Neuronal stem cell (in vitro differentiated cells): ENCODE measurements around the gene FCER1A. TPM values are rescaled to one million over a fixed set of nuclear protein-coding genes. Genes with fewer than 3 reads are reported as not detected.

ENCODE experiments used
- DNase-seq: peaks from one replicate; pipeline ENCODE4 v3.0.0-alpha.2; 2013; ENCODE audit warnings: low spot score
- H2AFZ ChIP-seq: one replicate; pipeline ENCODE4 v1.6.1; 2013; ENCODE audit warnings: mild to moderate bottlenecking, low read length, inconsistent platforms
- H2AK5ac ChIP-seq: 2 replicates; pipeline ENCODE4 v1.6.1; 2013; ENCODE audit warnings: low read depth, mild to moderate bottlenecking, inconsistent platforms, low read length, moderate library complexity, mixed read lengths
- H2BK120ac ChIP-seq: 2 replicates; pipeline ENCODE4 v1.6.1; 2013; ENCODE audit warnings: low read depth, mild to moderate bottlenecking, inconsistent platforms, low read length, moderate library complexity, mixed read lengths
- H2BK12ac ChIP-seq: one replicate; pipeline ENCODE4 v1.6.1; 2013; ENCODE audit warnings: low read length, inconsistent platforms
- H2BK15ac ChIP-seq: 2 replicates; pipeline ENCODE4 v1.6.1; 2013; ENCODE audit warnings: mild to moderate bottlenecking, low read length, inconsistent platforms, mixed read lengths
- H2BK5ac ChIP-seq: one replicate; pipeline ENCODE4 v1.6.1; 2013; ENCODE audit warnings: inconsistent platforms, mild to moderate bottlenecking, low read length, moderate library complexity
- H3K14ac ChIP-seq: one replicate; pipeline ENCODE4 v1.6.1; 2013; ENCODE audit warnings: low read length, inconsistent platforms
- H3K18ac ChIP-seq: 2 replicates; pipeline ENCODE4 v1.6.1; 2013; ENCODE audit warnings: low read length, inconsistent platforms
- H3K23ac ChIP-seq: 2 replicates; pipeline ENCODE4 v1.6.1; 2013; ENCODE audit warnings: low read depth, mild to moderate bottlenecking, mixed read lengths, low read length, inconsistent platforms; ENCODE audit not compliant: poor library complexity
- H3K27ac ChIP-seq: replicated peaks from 3 replicates; pipeline ENCODE4 v1.5.1; 2013; ENCODE audit warnings: low read length, inconsistent platforms
- H3K27me3 ChIP-seq, 3 experiments: 2 replicates each; pipeline ENCODE4 v1.6.1; 2013; ENCODE audit warnings: low read length in 3 of 3, mild to moderate bottlenecking in 2 of 3, inconsistent platforms in 1 of 3, low read depth in 1 of 3, mixed read lengths in 1 of 3, moderate library complexity in 1 of 3; ENCODE audit not compliant: control insufficient read depth in 3 of 3, insufficient read depth in 3 of 3
- H3K36me3 ChIP-seq, 2 donors: replicated peaks in 1 of 2; 2 replicates each; pipeline ENCODE4 v1.6.1; 2013; ENCODE audit warnings: low read length in 2 of 2; ENCODE audit not compliant: control insufficient read depth in 2 of 2, insufficient read depth in 2 of 2
- H3K4ac ChIP-seq: 2 replicates; pipeline ENCODE4 v1.6.1; 2013; ENCODE audit warnings: inconsistent platforms, mild to moderate bottlenecking, low read length, moderate library complexity
- H3K4me1 ChIP-seq, 2 donors: 1 replicate in 1 of 2; 2 replicates in 1 of 2; pipeline ENCODE4 v1.6.1; 2013; ENCODE audit warnings: low read length in 2 of 2, low read depth in 1 of 2; ENCODE audit not compliant: control insufficient read depth in 2 of 2, insufficient read depth in 1 of 2
- H3K4me2 ChIP-seq: one replicate; pipeline ENCODE4 v1.6.1; 2013; ENCODE audit warnings: mild to moderate bottlenecking, low read length, inconsistent platforms; ENCODE audit not compliant: insufficient read depth, poor library complexity, severe bottlenecking
- H3K4me3 ChIP-seq, 2 donors: 2 replicates each; pipeline ENCODE4 v1.5.1; 2013; ENCODE audit warnings: low read length in 2 of 2, mild to moderate bottlenecking in 2 of 2, inconsistent platforms in 1 of 2, moderate library complexity in 1 of 2
- H3K79me1 ChIP-seq: one replicate; pipeline ENCODE4 v1.6.1; 2013; ENCODE audit warnings: low read depth, mild to moderate bottlenecking, inconsistent platforms, low read length, moderate library complexity
- H3K9ac ChIP-seq: one replicate; pipeline ENCODE4 v1.6.1; 2013; ENCODE audit warnings: mild to moderate bottlenecking, low read depth, low read length, inconsistent platforms; ENCODE audit not compliant: poor library complexity
- H3K9me3 ChIP-seq, 2 donors: replicated peaks in 1 of 2; 2 replicates each; pipeline versions ENCODE3 to v1.6.1; 2013; ENCODE audit warnings: low read length in 2 of 2, mild to moderate bottlenecking in 2 of 2, inconsistent platforms in 1 of 2, low read depth in 1 of 2, mixed read lengths in 1 of 2, moderate library complexity in 1 of 2; ENCODE audit not compliant: control insufficient read depth in 2 of 2, insufficient read depth in 1 of 2
- H4K8ac ChIP-seq: one replicate; pipeline ENCODE4 v1.6.1; 2013; ENCODE audit warnings: low read depth, mild to moderate bottlenecking, inconsistent platforms, low read length, moderate library complexity
- H4K91ac ChIP-seq: one replicate; pipeline ENCODE4 v1.6.1; 2013; ENCODE audit warnings: low read length, low read depth, mild to moderate bottlenecking, inconsistent platforms; ENCODE audit not compliant: poor library complexity
- WGBS, 2 donors: extraction: QIAGEN DNeasy Blood & Tissue Kit; methylation state at CpG; one replicate each; pipeline ENCODE4 v1.1.7; 2013; ENCODE audit warnings: missing lambda C conversion rate in 2 of 2, mixed read lengths in 1 of 2; ENCODE audit not compliant: insufficient read length in 2 of 2, insufficient replicate concordance in 1 of 2; ENCODE audit errors: extremely low coverage in 2 of 2; 5-methylcytosine and 5-hydroxymethylcytosine counted together
- polyA plus RNA-seq, 2 experiments: library from polyadenylated mRNA; stranded (reverse); fragments of 200-250 nt; gene quantifications; one replicate each; pipeline ENCODE4 v1.2.3, GENCODE V29; 2013

Gene FCER1A
- polyA plus RNA-seq (2013, experiment 1 of 2) = not detected
- not detected for polyA plus RNA-seq (2013, experiment 2 of 2)

DNA sequence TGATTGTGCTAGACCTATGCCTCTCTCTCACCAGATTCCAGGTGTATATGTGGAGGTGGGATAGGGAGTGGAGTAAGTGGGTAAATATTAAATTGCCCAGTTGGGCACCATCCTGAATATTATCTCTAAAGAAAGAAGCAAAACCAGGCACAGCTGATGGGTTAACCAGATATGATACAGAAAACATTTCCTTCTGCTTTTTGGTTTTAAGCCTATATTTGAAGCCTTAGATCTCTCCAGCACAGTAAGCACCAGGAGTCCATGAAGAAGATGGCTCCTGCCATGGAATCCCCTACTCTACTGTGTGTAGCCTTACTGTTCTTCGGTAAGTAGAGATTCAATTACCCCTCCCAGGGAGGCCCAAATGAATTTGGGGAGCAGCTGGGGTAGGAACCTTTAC is at the start of gene FCER1A:
Gene FCER1A (plus strand): TSS at position 242 of the 400 bp plus-strand sequence. CDS start 29 bp downstream, at position 271.
- no peak within 1 kb of the TSS for H2BK12ac ChIP-seq
- no peak within 1 kb of the TSS for H2BK120ac ChIP-seq
- no peak within 1 kb of the TSS for H3K18ac ChIP-seq
- H3K4me1 ChIP-seq = no peaks in the 10 kb centered on the region
- H2AK5ac ChIP-seq = no peak within 1 kb of the TSS
- WGBS, 2 donors = no CpG with 5 or more reads among the region's 1 CpG
- no peak within 1 kb of the TSS for H2BK15ac ChIP-seq
- no peak within 1 kb of the TSS for H3K9ac ChIP-seq
- H4K91ac ChIP-seq = no peak within 1 kb of the TSS
- no peak within 1 kb of the TSS for H3K4ac ChIP-seq
- no peak within 1 kb of the TSS for H3K23ac ChIP-seq
- H3K36me3 ChIP-seq = no peaks in the 10 kb centered on the region
- no peaks in the 10 kb centered on the region for H3K79me1 ChIP-seq
- no peaks in the 10 kb centered on the region for H3K9me3 ChIP-seq
- H2BK5ac ChIP-seq = no peak within 1 kb of the TSS
- H3K14ac ChIP-seq = no peak within 1 kb of the TSS
- no peak for DNase-seq
- H3K27ac ChIP-seq = no peak within 1 kb of the TSS
- no peak within 1 kb of the TSS for H3K4me3 ChIP-seq
- no peak within 1 kb of the TSS for H4K8ac ChIP-seq
- no peak within 1 kb of the TSS for H2AFZ ChIP-seq
- no peak within 1 kb of the TSS for H3K4me2 ChIP-seq
- no peaks in the 10 kb centered on the region for H3K27me3 ChIP-seq

DNA sequence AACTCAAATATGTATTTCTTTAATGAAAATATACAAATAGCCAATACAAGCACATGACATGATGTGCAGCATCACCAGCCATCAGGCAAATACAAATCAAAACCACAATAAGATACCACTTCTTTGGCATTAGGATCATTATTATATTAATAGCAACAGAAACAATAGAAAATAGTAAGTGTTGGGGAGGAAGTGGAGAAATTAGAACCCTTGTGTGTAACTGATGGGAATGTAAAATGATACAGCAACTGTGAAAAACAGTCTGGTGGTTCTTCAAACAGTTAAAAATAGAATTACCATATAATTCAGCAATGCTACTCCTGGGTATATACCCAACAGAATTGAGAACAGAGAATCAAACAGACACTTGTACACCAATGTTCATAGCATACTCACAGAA is 40.8 kb upstream of the FCER1A start:
- Histone ChIP-seq H4K8ac (no peak overlapping the region), H2BK12ac (no peak overlapping the region), H3K36me3 (no peaks in the 10 kb centered on the region), H2BK120ac (no peak overlapping the region), H3K4ac (no peak overlapping the region), H3K27ac (no peak overlapping the region), H3K9ac (no peak overlapping the region), H3K14ac (no peak overlapping the region), H3K4me3 (no peak overlapping the region), H2BK5ac (no peak overlapping the region), H2AK5ac (no peak overlapping the region), H3K27me3 (no peaks in the 10 kb centered on the region), H2BK15ac (no peak overlapping the region), H3K18ac (no peak overlapping the region), H3K79me1 (no peaks in the 10 kb centered on the region), H3K4me2 (no peak overlapping the region), H3K4me1 (no peaks in the 10 kb centered on the region), H2AFZ (no peak overlapping the region), H3K9me3 (no peaks in the 10 kb centered on the region), H3K23ac (no peak overlapping the region), H4K91ac (no peak overlapping the region)
- no peak for DNase-seq

DNA sequence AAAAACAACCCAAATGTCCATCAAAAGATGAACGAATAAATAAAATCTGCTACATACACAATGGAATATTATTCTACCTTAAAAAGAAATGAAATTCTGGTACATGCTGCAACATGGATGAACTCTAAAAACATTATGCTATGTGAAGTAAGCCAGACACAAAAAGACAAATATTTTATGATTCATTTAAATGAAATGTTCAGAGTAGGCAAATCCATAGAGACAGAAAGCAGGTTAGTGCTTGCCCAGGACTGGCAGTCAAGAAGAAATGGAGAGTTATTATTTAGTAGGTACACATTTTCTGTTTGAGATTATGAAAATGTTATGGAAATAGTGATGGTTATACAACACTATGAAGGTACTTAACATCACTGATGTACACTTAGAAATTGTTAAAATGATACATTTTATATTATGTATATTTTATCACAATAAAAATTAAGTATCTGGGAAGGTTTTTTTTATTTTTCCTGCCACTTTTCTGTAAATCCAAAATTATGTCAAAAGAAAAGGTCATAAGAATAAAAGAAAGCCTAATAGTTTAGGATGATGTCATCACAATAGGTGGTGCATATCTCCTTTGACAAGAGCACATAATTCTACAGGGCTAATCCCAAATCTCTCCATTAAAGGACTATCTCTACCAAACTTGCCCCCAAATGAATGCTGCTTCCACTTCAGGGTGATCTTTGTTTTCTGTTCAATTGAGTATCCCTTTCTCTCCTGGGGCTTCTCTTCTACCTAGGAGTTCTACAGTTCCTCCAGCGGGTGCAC is 40.2 kb upstream of the FCER1A start:
- no CpG with 5 or more reads among the region's 2 CpGs for WGBS, 2 donors
- no peaks in the 10 kb centered on the region for H3K4me1 ChIP-seq

DNA sequence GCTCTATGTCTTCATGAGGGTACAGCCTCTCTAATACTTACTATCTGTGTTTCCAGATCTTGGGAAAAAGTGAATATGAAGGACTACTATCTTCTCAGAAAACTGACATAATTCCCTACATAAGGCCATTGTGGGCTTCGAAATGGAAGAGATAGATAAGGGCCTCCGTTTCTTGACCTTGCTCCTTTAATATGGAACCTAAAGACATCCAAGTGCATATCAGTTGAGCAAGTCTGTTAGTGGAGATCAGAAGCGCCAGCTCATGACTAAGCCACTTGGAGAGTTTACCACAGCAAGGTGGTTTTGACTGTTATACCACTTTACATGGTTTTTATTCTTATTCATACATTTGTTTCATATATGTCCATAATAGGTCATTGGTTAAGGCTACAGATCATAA is 35.3 kb upstream of the FCER1A start:
- H3K4me2 ChIP-seq = no peak overlapping the region
- H2BK12ac ChIP-seq = no peak overlapping the region
- H2BK5ac ChIP-seq = no peak overlapping the region
- H3K27ac ChIP-seq = no peak overlapping the region
- DNase-seq = no peak
- no peak overlapping the region for H3K14ac ChIP-seq
- H3K4me1 ChIP-seq = no peaks in the 10 kb centered on the region
- no peak overlapping the region for H3K4ac ChIP-seq
- no peaks in the 10 kb centered on the region for H3K27me3 ChIP-seq
- no peak overlapping the region for H4K8ac ChIP-seq
- H3K36me3 ChIP-seq = no peaks in the 10 kb centered on the region
- no peak overlapping the region for H3K9ac ChIP-seq
- no peak overlapping the region for H2BK120ac ChIP-seq
- H3K4me3 ChIP-seq = no peak overlapping the region
- no peak overlapping the region for H3K18ac ChIP-seq
- no CpG with 5 or more reads among the region's 3 CpGs for WGBS, 2 donors
- no peak overlapping the region for H4K91ac ChIP-seq
- H2AK5ac ChIP-seq = no peak overlapping the region
- no peak overlapping the region for H2AFZ ChIP-seq
- H3K9me3 ChIP-seq = no peaks in the 10 kb centered on the region
- H3K79me1 ChIP-seq = no peaks in the 10 kb centered on the region
- no peak overlapping the region for H2BK15ac ChIP-seq
- no peak overlapping the region for H3K23ac ChIP-seq

More for the DNA sequence above, 40.2 kb upstream of the FCER1A start:
- H3K14ac ChIP-seq = no peak overlapping the region
- H2BK15ac ChIP-seq = no peak overlapping the region
- DNase-seq = no peak
- no peak overlapping the region for H2AFZ ChIP-seq
- H2BK5ac ChIP-seq = no peak overlapping the region
- H3K23ac ChIP-seq = no peak overlapping the region
- no peak overlapping the region for H3K18ac ChIP-seq
- no peak overlapping the region for H2BK12ac ChIP-seq
- H3K36me3 ChIP-seq = no peaks in the 10 kb centered on the region
- H4K8ac ChIP-seq = no peak overlapping the region
- H3K9ac ChIP-seq = no peak overlapping the region
- H3K9me3 ChIP-seq = no peaks in the 10 kb centered on the region
- H3K4me3 ChIP-seq = no peak overlapping the region
- no peak overlapping the region for H2AK5ac ChIP-seq
- H3K4ac ChIP-seq = no peak overlapping the region
- no peak overlapping the region for H3K27ac ChIP-seq
- H4K91ac ChIP-seq = no peak overlapping the region
- no peak overlapping the region for H2BK120ac ChIP-seq
- no peak overlapping the region for H3K4me2 ChIP-seq
- no peaks in the 10 kb centered on the region for H3K27me3 ChIP-seq
- no peaks in the 10 kb centered on the region for H3K79me1 ChIP-seq
